Spleen (tissue), 7 donors: ENCODE results near the gene OBP2B.

ENCODE experiments used
- POLR2AphosphoS5 ChIP-seq, 3 donors: sonication (generic); formaldehyde crosslinking; IDR thresholded peaks; one replicate each; pipeline ENCODE4 v1.5.1; 2017; ENCODE audit warnings: antibody characterized with exemption in 3 of 3
- TF ChIP-seq, protein P1 (sequence below), 11 experiments: fragments of 200-600 bp in 7 of 11; fragments of 450-650 bp in 4 of 11; sonication (generic) in 4 of 11; IDR thresholded peaks in 8 of 11; conservative IDR thresholded peaks in 3 of 11; 1 replicate in 7 of 11; 2 replicates in 4 of 11; pipeline versions ENCODE4 v1.4.0 to v1.8.0; 2016 to 2021; ENCODE audit warnings: antibody characterized with exemption in 11 of 11, inconsistent platforms in 4 of 11, mild to moderate bottlenecking in 1 of 11
- donor health status: DM: no; HTN: no; CAD: no; lungs with moderate emphysema.
- donor health status: DM: no; HTN: no; CAD: no.
- donor health status: DM: no; HTN: no; CAD: no.

DNA sequence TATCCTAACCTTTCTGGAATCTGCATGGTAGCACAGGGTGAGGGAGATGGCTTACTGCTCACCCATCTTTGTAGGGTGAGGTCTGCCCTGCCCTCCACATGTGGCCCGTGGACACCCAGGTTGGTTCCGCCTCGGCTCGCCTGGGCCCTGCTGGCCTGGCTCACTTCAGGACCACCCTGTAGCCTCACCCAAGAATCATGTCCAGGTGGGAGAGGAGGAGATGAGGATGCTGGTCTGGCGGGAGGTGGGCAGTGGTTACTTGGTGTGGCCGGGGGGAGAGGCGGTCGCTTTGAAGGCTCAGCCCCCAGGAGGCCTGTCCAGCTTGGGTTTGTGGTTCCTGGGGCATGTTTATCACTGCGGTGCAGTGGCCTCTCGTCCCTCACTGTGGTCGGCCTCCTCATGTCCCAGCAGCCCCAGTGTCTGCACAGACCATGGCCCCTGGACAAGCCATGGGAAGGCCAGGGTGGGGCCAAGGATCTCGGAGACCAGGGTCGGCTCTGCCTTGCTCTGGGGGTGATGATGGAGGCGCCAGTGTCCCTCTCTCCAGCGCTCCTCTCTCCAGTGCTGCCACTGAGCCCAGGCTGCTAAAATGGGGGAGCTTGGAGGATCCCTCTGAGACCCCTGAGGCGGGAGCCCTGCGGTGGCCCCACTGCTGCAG is 4.6 kb downstream of the OBP2B start:
- TF ChIP-seq, protein P1, sequence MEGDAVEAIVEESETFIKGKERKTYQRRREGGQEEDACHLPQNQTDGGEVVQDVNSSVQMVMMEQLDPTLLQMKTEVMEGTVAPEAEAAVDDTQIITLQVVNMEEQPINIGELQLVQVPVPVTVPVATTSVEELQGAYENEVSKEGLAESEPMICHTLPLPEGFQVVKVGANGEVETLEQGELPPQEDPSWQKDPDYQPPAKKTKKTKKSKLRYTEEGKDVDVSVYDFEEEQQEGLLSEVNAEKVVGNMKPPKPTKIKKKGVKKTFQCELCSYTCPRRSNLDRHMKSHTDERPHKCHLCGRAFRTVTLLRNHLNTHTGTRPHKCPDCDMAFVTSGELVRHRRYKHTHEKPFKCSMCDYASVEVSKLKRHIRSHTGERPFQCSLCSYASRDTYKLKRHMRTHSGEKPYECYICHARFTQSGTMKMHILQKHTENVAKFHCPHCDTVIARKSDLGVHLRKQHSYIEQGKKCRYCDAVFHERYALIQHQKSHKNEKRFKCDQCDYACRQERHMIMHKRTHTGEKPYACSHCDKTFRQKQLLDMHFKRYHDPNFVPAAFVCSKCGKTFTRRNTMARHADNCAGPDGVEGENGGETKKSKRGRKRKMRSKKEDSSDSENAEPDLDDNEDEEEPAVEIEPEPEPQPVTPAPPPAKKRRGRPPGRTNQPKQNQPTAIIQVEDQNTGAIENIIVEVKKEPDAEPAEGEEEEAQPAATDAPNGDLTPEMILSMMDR (IDR thresholded peaks at IDR 0.05 in 8 of 11, conservative IDR thresholded peaks at IDR 0.05 in 3 of 11): no peak
- TF ChIP-seq POLR2AphosphoS5 (IDR thresholded peaks at IDR 0.05): no peak
